ENCODE measurements around the gene SRGAP3.

GRCh38 chr3:9141928-9142289 lies 107.5 kb downstream of the SRGAP3 start:
- TF ChIP-seq CTCF (IDR thresholded peaks at IDR 0.05): no peak
- no peak for TF ChIP-seq POLR2A (IDR thresholded peaks at IDR 0.05)
